ENCODE data around the gene SMIM5. TPM values are rescaled to one million over a fixed set of nuclear protein-coding genes. Genes with fewer than 3 reads are reported as not detected.
A peak's percentile ranks its signal among the peaks of the same experiment; 100 is the strongest.

Gene SMIM5
- total and polyA plus RNA-seq, 2 of the 13 experiments (the other 11 are each of a cell fraction or from before 2014, with no cell fraction given): not detected

DNA sequence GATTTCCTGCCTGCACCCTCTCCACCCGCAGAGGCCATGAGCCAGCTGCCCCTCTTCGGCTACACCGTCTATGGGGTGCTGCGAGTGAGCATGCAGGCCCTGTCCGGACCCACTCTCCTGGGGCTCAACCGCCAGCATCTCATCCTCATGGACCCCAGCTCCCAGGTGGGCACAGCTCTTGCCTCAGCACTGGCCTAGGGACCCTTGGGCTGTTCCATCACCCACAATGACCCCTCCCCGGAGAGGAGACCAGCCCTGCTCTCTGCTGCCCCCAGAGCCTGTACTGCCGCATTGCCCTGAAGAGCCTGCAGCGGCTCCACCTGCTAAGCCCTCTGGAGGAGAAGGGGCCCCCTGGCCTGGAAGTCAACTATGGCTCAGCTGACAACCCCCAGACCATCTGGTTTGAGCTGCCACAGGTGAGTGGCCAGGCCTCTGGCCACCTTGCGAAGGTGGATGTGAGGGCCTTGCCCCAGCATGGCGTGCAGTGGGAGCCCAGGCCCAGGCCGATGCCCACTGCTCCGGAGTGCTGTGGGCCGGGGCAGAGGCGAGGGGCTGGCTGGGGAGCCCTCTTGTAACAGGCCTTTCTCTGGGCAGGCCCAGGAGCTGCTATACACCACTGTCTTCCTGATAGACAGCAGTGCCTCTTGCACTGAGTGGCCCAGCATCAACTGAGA, 7.3 kb upstream of the SMIM5 start (continued):
- TF ChIP-seq, protein P1, sequence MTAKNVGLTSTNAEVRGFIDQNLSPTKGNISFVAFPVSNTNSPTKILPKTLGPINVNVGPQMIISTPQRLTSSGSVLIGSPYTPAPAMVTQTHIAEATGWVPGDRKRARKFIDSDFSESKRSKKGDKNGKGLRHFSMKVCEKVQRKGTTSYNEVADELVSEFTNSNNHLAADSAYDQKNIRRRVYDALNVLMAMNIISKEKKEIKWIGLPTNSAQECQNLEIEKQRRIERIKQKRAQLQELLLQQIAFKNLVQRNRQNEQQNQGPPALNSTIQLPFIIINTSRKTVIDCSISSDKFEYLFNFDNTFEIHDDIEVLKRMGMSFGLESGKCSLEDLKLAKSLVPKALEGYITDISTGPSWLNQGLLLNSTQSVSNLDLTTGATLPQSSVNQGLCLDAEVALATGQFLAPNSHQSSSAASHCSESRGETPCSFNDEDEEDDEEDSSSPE (CRISPR knock-in tag; IDR thresholded peaks at IDR 0.05): no peak
- no peak for TF ChIP-seq JDP2 (CRISPR knock-in tag; IDR thresholded peaks at IDR 0.05; ENCODE audit: borderline replicate concordance)
- no peak for TF ChIP-seq CREM (IDR thresholded peaks at IDR 0.05)
- TF ChIP-seq CREM (CRISPR knock-in tag; IDR thresholded peaks at IDR 0.05): no peak
- no peak for TF ChIP-seq ZNF335 (CRISPR knock-in tag; IDR thresholded peaks at IDR 0.05)
- TF ChIP-seq AGO1 (IDR thresholded peaks at IDR 0.05; ENCODE audit: low read depth, low read length, poor library complexity, severe bottlenecking): peak; percentile 34
- TF ChIP-seq MEIS1 (CRISPR knock-in tag; IDR thresholded peaks at IDR 0.05; ENCODE audit: borderline replicate concordance): no peak
- TF ChIP-seq ZNF446 (CRISPR knock-in tag; IDR thresholded peaks at IDR 0.05): no peak
- TF ChIP-seq TEAD2 (CRISPR knock-in tag; IDR thresholded peaks at IDR 0.05): no peak
- no peak for TF ChIP-seq ZNF264 (CRISPR knock-in tag; IDR thresholded peaks at IDR 0.05)
- no peak for TF ChIP-seq MXI1 (IDR thresholded peaks at IDR 0.05; ENCODE audit: borderline replicate concordance, low read depth, low read length)
- TF ChIP-seq, protein P2, sequence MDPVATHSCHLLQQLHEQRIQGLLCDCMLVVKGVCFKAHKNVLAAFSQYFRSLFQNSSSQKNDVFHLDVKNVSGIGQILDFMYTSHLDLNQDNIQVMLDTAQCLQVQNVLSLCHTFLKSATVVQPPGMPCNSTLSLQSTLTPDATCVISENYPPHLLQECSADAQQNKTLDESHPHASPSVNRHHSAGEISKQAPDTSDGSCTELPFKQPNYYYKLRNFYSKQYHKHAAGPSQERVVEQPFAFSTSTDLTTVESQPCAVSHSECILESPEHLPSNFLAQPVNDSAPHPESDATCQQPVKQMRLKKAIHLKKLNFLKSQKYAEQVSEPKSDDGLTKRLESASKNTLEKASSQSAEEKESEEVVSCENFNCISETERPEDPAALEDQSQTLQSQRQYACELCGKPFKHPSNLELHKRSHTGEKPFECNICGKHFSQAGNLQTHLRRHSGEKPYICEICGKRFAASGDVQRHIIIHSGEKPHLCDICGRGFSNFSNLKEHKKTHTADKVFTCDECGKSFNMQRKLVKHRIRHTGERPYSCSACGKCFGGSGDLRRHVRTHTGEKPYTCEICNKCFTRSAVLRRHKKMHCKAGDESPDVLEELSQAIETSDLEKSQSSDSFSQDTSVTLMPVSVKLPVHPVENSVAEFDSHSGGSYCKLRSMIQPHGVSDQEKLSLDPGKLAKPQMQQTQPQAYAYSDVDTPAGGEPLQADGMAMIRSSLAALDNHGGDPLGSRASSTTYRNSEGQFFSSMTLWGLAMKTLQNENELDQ (CRISPR knock-in tag; IDR thresholded peaks at IDR 0.05; ENCODE audit: borderline replicate concordance): no peak
- no peak for TF ChIP-seq YEATS2 (CRISPR knock-in tag; IDR thresholded peaks at IDR 0.05; ENCODE audit: borderline replicate concordance)
- no peak for TF ChIP-seq ZNF10 (CRISPR knock-in tag; IDR thresholded peaks at IDR 0.05; ENCODE audit: borderline replicate concordance, low read depth)
- no peak for TF ChIP-seq ZNF33A (CRISPR knock-in tag; IDR thresholded peaks at IDR 0.05; ENCODE audit: borderline replicate concordance)
- peak; percentile 63; the same call in 1 of the 2 replicates for TF ChIP-seq ZBTB7B (CRISPR knock-in tag; IDR thresholded peaks at IDR 0.05)
- no peak for TF ChIP-seq ZNF543 (CRISPR knock-in tag; IDR thresholded peaks at IDR 0.05)
- TF ChIP-seq RBM39 (IDR thresholded peaks at IDR 0.05; ENCODE audit: low read depth, low read length, poor library complexity, severe bottlenecking): peak; percentile 90
- TF ChIP-seq MYC (CRISPR knock-in tag; IDR thresholded peaks at IDR 0.05; ENCODE audit: borderline replicate concordance): peak; percentile 14; the same call in 1 of the 2 replicates
- TF ChIP-seq XRCC5 (optimal IDR thresholded peaks at IDR 0.05; ENCODE audit: low read length): peak; percentile 99
- TF ChIP-seq, protein P3, sequence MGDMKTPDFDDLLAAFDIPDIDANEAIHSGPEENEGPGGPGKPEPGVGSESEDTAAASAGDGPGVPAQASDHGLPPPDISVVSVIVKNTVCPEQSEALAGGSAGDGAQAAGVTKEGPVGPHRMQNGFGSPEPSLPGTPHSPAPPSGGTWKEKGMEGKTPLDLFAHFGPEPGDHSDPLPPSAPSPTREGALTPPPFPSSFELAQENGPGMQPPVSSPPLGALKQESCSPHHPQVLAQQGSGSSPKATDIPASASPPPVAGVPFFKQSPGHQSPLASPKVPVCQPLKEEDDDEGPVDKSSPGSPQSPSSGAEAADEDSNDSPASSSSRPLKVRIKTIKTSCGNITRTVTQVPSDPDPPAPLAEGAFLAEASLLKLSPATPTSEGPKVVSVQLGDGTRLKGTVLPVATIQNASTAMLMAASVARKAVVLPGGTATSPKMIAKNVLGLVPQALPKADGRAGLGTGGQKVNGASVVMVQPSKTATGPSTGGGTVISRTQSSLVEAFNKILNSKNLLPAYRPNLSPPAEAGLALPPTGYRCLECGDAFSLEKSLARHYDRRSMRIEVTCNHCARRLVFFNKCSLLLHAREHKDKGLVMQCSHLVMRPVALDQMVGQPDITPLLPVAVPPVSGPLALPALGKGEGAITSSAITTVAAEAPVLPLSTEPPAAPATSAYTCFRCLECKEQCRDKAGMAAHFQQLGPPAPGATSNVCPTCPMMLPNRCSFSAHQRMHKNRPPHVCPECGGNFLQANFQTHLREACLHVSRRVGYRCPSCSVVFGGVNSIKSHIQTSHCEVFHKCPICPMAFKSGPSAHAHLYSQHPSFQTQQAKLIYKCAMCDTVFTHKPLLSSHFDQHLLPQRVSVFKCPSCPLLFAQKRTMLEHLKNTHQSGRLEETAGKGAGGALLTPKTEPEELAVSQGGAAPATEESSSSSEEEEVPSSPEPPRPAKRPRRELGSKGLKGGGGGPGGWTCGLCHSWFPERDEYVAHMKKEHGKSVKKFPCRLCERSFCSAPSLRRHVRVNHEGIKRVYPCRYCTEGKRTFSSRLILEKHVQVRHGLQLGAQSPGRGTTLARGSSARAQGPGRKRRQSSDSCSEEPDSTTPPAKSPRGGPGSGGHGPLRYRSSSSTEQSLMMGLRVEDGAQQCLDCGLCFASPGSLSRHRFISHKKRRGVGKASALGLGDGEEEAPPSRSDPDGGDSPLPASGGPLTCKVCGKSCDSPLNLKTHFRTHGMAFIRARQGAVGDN (CRISPR knock-in tag; IDR thresholded peaks at IDR 0.05): peak; percentile 54
- TF ChIP-seq, protein P4, sequence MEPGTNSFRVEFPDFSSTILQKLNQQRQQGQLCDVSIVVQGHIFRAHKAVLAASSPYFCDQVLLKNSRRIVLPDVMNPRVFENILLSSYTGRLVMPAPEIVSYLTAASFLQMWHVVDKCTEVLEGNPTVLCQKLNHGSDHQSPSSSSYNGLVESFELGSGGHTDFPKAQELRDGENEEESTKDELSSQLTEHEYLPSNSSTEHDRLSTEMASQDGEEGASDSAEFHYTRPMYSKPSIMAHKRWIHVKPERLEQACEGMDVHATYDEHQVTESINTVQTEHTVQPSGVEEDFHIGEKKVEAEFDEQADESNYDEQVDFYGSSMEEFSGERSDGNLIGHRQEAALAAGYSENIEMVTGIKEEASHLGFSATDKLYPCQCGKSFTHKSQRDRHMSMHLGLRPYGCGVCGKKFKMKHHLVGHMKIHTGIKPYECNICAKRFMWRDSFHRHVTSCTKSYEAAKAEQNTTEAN (CRISPR knock-in tag; conservative IDR thresholded peaks at IDR 0.05): no peak

Data from HepG2 (cell line).